IPS-NIHi11 (cell line): ENCODE data around the gene NUDCD3.

ENCODE experiments used
- DNase-seq: peaks from one replicate; pipeline ENCODE4 v3.0.0; 2012; ENCODE audit warnings: mixed read lengths, low spot score

Gene NUDCD3

DNA sequence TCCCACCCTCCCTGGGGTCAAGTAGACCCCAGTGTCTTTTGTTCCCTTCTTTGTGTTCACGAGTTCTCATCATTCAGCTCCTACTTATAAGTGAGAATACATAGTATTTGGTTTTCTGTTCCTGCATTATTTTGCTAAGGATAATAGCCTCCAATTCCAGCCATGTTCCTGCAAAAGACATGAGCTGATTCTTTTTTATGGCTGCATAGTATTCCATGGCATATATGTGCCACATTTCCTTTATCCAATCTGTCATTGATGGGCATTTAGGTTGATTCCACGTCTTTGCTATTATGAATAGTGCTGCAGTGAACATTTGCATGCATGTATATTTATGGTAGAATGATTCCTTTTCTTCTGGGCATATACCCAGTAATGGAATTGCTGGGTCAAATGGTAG is 136.8 kb downstream of the NUDCD3 start:
- DNase-seq = no peak

DNA sequence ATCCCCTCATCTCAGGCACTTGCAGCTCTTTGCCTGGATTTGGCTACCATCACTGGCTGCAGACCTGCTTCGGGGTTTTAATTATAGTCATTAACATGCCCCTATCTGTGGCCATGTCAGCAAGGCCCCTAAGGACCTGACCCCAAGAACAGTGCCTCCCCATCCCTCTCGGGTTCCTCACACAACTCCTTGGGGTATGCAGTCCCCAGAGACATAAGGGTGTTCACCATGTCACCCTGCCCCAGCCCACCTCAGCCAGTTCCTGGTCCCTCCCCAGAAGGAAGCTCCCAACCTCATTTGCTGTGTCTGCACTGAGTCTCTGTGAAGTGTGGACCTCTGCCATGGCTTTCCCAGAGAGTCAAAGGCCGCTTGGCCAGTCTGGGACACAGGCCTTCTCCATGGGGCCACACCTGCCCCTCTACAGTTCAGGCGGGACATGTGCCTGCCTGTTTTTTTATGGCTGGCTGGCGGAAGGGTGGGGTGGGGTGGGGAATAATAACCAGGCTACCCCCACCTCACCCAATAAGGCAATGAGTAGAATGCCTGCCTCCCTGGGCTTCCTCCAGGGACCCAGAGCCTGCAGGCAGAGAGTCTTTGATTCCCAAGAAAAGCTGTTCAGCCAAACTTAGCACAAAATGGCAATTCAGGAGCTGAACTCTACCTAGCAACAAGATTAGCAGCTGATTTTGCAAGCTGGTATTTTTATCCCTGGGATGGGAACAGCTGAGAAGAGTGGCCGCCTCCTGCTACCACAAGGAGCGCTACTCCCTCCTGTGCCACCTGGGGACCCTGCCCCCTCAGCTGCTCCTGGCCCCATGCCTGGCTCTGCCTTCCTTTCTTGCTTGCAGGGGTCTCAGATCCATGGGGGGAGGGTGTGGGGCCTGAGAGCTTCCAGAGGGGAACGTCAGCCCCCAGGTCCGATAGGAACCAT is 141.3 kb downstream of the NUDCD3 start:
- DNase-seq = peak; percentile 59

DNA sequence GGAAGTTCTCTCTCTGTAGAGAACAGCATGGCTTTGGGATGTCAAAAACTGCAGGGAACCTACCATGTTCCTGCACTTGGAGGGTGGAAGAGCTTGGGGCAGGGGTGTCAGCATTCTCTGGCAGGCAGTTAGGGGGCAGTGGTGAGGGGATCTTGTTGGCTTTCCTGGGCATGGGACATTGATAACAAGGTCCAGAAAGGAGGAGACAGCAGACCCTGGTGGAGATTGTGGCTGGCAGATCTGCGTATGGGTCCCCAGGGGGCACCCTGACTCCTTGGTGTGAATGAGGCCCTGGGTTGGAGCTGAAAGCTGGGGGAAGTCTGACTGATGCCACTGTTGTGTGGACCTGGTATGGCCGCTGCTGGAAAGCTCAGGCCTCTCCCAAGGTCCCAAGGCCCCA is 142.2 kb downstream of the NUDCD3 start:
- DNase-seq = peak; percentile 69

DNA sequence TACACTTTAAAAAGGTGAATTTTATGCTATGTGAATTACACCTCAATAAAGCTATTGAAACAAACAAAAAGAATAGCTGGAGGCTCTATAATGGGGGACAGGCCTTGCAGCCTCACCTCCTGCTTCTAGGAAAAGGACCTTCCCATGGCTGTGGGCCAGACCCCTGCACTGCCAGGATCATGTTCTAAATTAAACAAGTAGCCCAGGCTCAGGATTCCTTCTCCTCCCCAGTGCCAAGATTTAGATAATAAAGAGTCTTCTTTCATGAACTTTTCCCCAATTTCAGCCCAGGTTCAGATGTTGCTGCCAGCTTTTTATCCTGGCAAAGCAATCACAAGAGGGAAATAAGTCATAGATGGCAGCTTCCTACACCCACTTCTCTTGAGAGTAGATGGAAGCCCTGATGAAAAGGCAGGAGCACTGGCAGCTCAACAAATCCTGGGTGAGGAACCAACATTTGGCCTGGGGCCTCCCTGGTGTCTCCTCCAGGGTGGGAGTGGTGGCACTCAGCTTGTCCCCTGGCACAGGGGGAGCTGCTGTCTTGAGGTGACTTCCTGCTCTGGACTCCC is 142.8 kb downstream of the NUDCD3 start:
- no peak for DNase-seq

DNA sequence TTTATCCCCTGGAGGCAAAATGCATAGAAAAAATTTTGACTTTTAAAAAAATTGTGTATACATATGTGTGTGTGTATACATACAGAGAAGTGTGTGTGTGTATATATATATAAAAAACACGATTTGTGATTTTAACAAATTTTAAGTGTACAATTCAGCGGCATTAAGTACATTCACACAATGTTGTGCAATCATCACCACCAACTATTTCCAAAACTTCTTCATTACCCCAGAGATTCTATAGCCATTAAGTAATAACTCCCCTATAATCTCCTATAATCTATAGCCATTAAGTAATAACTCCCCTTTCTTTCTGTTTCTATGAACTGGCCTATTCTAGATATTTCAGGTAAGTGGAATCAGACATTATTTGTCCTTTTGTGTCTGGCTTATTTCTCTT is 144.4 kb downstream of the NUDCD3 start:
- no peak for DNase-seq

DNA sequence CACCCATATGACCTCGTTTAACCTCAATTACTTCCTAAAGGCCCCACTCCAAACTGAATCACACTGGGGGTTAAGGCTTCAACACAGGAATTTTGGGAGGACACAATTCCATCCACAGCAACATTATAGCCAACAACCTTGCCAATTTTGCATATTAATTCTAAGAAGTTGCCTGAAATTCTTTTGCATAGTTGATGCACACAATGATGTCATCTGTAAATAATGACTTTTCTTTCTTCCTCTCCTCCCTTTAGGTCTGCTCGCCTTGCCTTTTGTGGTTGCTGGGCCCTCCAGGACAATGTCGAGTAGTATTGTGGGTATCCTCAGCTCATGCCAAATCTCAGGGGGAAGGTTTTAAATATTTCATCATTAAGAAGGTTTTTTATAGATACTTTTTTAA is 149.1 kb downstream of the NUDCD3 start:
- no peak for DNase-seq

DNA sequence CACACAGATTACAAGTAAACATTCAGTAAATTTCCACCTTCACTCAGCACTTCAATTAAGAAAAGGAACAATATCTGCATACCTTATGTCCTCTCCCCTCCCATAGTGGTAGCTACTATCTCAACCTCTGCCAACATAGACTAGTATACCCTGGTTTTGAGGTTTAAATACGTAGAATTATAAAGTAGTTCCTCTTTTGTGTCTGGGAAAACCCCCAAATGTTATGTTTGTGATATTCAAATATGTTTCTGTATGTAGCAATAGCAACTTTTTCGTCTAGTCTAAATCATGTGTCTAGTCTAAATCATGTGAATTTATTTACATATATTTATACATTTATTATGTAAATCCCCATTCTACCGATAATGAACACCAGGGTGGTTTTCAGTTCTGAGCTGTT is 151.9 kb downstream of the NUDCD3 start:
- no peak for DNase-seq

DNA sequence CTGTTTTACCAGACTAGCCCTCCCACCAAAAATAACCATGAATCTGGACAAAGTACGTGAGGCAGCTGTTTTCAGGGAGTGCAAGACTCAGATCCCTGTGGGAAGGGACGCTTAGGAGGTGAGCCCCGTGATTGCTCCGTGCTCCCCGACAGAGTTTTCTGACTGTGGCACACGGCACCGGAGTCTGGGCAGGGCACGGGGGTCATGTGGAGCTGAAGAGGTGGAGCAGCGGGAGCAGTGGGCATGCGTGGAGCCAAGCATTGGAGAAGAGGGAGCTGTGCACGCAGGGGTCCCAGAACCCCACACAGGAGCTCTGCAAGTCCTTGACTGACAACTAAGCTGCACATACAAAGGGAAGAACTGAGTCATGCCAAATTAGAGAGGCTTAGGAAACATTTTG is 154.0 kb downstream of the NUDCD3 start:
- no peak for DNase-seq

DNA sequence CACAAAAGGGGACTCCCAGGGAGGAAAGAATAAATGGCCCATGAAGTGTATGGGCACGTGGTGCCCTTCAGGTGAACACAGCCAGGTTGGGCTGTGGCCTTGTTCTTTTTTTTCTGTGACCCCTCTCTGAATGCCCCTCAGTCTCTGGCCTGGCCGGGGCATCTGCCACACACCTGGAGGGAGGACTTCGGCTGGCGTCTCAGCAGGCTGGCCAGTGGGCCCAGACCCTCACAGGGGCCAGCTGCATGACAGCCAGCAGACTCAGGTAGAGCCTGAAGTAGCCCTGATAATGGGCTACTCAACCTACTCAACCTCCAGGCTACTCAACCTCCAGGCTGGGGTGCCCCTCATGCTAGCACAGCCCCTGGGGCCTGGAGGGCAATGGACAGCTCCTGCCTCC is 155.3 kb downstream of the NUDCD3 start:
- DNase-seq = no peak

DNA sequence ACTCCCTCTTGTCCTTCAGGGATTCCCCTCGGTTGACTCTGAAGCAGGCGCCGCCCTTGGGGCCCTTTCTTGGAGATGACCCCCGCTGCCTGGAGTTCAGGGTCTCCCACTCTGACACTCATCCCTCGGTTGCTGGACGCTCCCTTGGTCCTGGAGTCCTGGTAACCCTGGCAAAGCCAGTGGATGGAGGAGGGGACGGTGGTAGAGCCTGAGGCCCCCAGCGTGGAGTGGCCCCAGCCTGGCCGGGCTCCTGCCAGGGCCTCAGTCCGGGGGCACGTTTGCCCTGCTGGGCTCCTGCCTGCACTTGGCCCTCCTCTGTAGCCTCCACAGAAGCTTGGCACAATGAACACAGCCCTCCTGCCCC is 155.7 kb downstream of the NUDCD3 start:
- no peak for DNase-seq

DNA sequence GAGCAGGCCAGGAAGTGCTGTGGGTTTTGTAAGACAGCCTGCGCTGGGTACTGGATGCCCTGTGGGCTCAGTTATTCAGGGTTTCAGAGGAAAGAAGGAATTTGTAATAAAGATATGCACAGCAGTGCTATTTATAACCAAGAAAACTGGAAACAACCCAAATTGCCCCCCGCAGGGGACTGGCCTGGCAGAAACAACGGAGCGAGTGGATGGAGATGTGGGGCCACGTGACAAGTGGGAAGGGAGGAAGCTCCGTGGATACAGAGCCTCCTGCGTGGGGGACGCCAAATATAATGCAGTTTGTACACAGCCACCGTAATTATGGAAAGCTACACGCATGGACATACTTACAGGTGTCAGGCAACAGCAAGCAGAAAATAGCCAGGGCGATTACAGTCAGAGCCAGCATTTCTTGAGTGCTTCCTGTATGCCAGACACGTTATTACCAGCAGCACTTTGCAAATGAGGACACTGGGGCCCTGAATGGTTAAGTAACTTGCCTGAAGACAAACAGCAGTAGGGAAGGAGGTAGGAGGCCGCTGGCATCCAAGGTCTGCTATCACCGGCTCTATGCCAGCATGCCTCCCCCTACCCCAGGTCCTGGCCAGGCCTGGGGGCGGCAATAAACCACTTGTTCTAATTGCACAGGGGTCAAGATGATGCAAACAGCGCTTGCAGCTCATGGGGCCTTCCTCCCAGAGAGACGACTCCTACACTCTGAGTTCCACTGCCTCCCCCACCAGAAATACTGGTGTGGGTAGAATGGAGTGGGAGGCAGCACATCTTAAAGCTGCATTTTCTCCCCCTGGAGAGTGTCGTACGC is 156.3 kb downstream of the NUDCD3 start:
- no peak for DNase-seq

DNA sequence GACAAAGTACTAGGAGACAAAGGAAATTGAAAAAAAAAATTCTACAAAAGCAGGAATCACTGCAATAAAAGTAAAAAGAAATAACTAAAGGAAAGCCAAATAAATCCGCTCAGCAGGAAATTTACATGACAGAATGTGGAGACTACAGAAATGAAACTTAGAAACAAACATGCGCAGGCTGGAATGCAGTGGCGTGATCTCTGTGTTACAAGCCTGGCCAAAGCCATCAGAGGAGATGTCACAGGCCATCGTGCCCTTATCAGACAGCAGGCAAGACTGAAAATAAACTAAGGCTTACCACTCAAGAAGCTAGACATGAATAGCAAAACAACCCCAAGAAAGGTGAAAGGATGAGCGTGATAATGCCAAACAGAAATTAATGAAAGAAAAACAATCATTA is 158.8 kb downstream of the NUDCD3 start:
- no peak for DNase-seq

DNA sequence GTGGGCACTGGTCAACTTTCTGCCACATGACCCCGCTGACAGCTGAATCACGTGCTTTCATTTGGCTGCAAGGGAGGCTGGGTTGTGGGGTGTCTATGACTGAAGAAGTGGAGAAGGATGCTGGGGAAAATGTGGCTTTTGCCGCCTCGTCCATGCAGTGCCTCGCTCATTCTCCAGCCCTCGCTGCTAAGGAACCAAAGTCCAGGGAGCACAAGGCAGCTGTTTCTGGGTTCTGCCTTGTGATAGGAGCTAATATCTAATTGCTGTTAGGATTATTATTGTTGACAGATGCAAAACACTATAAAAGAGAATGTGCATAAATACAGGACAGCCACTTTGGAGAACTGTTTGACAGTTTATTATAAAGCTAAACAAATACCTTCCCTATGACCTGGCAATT is 160.1 kb downstream of the NUDCD3 start:
- DNase-seq = no peak

DNA sequence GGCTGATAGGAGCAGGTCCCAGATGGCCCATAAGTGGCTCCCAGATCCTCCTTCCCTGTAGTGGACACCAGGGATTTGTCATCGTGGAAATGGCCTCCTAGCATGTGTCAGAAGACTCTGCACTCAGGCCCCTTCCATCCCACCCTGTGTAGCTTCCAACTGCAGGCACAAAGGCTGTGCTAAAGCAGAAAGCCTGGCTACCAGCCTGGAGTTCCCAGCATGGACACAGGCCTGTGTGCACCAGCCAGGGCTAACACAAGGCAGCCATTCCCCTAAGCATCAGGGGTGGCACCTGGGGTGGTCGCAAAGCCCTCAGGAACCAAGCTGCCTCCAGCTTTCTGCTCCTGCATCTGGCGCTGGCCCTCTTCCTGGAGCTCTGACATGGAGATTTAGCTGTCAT is 160.6 kb downstream of the NUDCD3 start:
- DNase-seq = no peak
